Activated CD4-positive, alpha-beta memory T cell treated with anti-CD3 and anti-CD28 coated beads, Interleukin-2, amount 10 ng/mL, durations not matched to agents 7 days and 5 days (primary cell): Measurements from ENCODE around the gene PRKG1. TPM values are rescaled to one million over a fixed set of nuclear protein-coding genes. Genes with fewer than 3 reads are reported as not detected.

Source experiments
- CTCF ChIA-PET: fragments of 350-600 bp; sonication (Branson Sonifier 250); formaldehyde crosslinking; loops from one replicate; lab custom pipeline; 2021; ENCODE audit warnings: antibody characterized with exemption, inconsistent platforms; lab: Charles Lee
- POLR2A ChIA-PET: fragments of 350-600 bp; sonication (Branson Sonifier 250); formaldehyde crosslinking; loops from one replicate; lab custom pipeline; 2021; ENCODE audit warnings: antibody characterized with exemption; lab: Charles Lee
- DNase-seq: peaks from one replicate; pipeline ENCODE4 v3.0.0-alpha.2; 2020
- H3K27ac Mint-ChIP-seq: one replicate; pipeline ENCODE4 v1.8.0; 2021; ENCODE audit warnings: mild to moderate bottlenecking, mixed read lengths
- H3K27me3 Mint-ChIP-seq: one replicate; pipeline ENCODE4 v1.8.0; 2021; ENCODE audit warnings: mixed read lengths
- H3K36me3 Mint-ChIP-seq: one replicate; pipeline ENCODE4 v1.8.0; 2021; ENCODE audit warnings: low read depth, mixed read lengths
- H3K4me1 Mint-ChIP-seq: one replicate; pipeline ENCODE4 v1.8.0; 2021; ENCODE audit warnings: mixed read lengths
- H3K4me3 Mint-ChIP-seq: one replicate; pipeline ENCODE4 v1.8.0; 2021; ENCODE audit warnings: mild to moderate bottlenecking, mixed read lengths
- H3K9me3 Mint-ChIP-seq: one replicate; pipeline ENCODE4 v1.8.0; 2021; ENCODE audit warnings: mixed read lengths
- total RNA-seq, 2 experiments: library from RNA; stranded (reverse); gene quantifications; one replicate each; pipeline ENCODE4 v1.2.3, GENCODE V29; 2021

PRKG1 gene
- total RNA-seq, 2 experiments from 2014 or later: not detected

DNA sequence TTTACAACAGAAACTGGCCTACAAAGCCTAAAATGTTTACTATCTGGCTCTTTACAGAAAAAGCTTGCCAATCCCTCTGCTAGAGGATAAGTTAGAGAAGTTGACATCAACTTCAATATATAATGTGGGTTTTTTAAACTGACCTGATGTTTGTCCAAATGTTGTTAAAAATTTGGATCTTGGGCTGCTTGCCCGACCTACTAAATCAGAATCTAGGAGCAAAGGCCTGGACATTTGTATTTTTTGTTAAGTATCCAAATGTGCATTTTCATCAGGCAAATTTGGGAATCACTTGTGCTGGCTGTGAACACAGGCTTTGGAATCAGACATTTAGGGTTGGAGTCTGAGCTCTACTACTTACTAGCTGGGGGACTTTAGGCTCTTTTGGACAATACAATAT is 877.8 kb downstream of the PRKG1 start:
- Mint-ChIP-seq H3K9me3 (no peaks in the 10 kb centered on the region), H3K4me3 (no peak overlapping the region), H3K36me3 (no peaks in the 10 kb centered on the region), H3K27me3 (peaks cover 5% of the 10 kb centered on the region), H3K27ac (no peak overlapping the region), H3K4me1 (no peaks in the 10 kb centered on the region)
- DNase-seq: no peak
- CTCF ChIA-PET: no interaction called here
- POLR2A ChIA-PET: no interaction called here

DNA sequence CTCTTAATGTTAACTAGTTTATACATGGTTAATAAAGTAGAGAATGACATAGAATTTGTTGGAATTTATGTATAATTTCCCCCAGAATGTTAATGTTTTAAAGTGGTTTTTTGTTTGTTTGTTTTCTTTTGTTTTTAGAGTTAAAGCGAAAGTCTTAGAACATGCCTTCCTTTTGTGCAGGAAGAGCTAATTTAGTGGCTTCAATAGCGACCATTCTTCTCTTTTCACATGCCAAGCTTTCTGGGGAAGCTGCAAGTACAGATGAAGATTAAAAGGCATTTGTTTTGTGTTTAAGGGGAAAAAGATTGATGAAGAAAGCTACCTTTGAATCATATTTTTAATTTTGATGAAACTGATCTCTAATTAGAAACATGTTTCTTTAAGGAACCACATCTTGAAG is 881.4 kb downstream of the PRKG1 start:
- Mint-ChIP-seq H3K4me1 (no peaks in the 10 kb centered on the region), H3K27ac (no peak overlapping the region), H3K27me3 (peaks cover 11% of the 10 kb centered on the region), H3K4me3 (no peak overlapping the region), H3K9me3 (no peaks in the 10 kb centered on the region), H3K36me3 (no peaks in the 10 kb centered on the region)
- POLR2A ChIA-PET: no interaction called here
- CTCF ChIA-PET: no interaction called here
- no peak for DNase-seq

DNA sequence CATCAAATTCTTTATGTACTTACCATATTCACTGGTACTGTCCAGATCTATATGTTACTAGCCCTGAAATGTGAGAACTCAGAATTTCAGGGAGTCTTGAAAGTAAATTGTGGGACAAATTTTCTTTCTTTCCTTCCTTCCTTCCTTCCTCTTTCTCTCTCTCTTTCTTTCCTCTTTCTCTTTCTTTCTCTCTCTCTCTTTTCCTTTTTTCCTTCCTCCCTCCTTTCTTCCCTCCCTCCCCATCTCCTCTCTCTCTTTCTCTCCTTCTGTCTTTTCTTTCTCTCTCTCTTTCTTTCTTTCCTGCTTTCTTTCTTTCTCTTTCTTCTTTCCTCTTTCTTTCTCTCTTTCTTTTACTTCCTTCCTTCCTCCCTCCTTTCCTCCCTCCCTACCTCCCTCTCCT is 882.5 kb downstream of the PRKG1 start:
- DNase-seq: no peak
- CTCF ChIA-PET: no interaction called here
- H3K4me3 Mint-ChIP-seq: no peak overlapping the region
- H3K27ac Mint-ChIP-seq: no peak overlapping the region
- POLR2A ChIA-PET: no interaction called here
- no peaks in the 10 kb centered on the region for H3K4me1 Mint-ChIP-seq
- H3K36me3 Mint-ChIP-seq: no peaks in the 10 kb centered on the region
- no peaks in the 10 kb centered on the region for H3K9me3 Mint-ChIP-seq
- H3K27me3 Mint-ChIP-seq: peaks cover 11% of the 10 kb centered on the region

DNA sequence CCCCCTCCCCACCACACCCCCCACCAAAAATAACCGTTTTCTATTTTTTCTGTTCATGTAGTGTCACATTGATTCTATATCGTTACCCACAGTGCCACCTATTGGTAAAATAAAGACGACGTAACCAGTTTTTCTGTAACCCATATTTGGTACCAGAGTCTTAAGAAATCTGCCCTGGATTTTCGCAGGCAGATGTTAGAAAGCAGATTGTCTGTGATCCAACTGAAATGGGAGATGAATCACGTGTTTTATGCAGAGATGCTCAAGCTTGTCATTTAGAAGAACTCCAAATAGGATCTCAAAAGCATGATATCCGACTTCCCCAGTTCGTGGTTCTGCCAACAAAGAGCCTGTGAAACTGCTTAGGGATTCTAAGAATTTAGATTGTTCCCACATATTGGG is 886.2 kb downstream of the PRKG1 start:
- no peaks in the 10 kb centered on the region for H3K9me3 Mint-ChIP-seq
- ChIA-PET CTCF (interaction anchor here (0.8 to 5.4 kb wide), 5 partner anchors 10 to 682 kb away, joined by 4 to 30 read pairs (median 4); no protein-coding TSS in a partner anchor), POLR2A (no interaction called here)
- no peaks in the 10 kb centered on the region for H3K4me1 Mint-ChIP-seq
- no peak overlapping the region for H3K4me3 Mint-ChIP-seq
- peaks cover 13% of the 10 kb centered on the region for H3K27me3 Mint-ChIP-seq
- H3K36me3 Mint-ChIP-seq: no peaks in the 10 kb centered on the region
- DNase-seq: no peak
- H3K27ac Mint-ChIP-seq: no peak overlapping the region

DNA sequence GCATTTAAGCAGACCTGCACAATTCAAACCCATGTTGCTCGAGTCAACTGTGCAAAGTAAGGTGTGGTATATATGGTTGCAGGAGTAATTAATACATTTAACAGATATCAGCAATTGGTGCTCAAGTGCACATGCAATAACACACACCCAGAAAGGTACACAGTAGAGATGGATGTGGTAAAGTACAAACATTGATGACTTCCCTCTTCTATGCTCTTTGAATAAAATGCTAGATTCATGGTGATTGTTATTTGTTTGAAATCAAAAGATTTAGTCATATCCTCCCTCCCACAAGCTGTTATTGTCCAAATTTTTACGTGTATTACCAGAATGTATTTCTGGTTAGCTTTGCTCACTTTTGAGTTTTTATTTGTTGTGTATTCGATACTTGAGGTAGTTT is 887.1 kb downstream of the PRKG1 start:
- Mint-ChIP-seq H3K27me3 (peaks cover 13% of the 10 kb centered on the region), H3K9me3 (no peaks in the 10 kb centered on the region), H3K36me3 (no peaks in the 10 kb centered on the region), H3K4me1 (no peaks in the 10 kb centered on the region), H3K27ac (no peak overlapping the region), H3K4me3 (no peak overlapping the region)
- no peak for DNase-seq
- CTCF ChIA-PET: interaction anchor here (1.3 to 5.4 kb wide), 2 partner anchors 151 to 573 kb away, joined by 4 to 30 read pairs; no protein-coding TSS in a partner anchor
- POLR2A ChIA-PET: no interaction called here

DNA sequence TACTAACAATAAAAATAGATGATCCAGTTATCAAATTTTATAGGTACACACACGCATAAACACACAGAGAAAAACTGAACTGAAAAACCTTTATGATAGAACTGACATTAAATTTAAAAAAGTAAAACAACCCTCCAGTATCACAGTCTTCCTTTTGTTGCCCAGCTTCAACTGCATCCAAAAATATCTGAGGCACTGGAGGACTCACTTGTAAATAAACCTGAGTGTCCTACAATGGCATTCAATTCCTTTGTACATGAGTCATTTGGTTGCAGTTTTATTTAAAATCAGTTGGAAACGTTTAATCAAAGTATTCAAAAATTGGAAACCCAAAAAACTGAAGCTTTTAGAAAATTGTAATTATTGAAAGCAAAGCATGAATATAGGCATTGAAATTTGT is 890.3 kb downstream of the PRKG1 start:
- Mint-ChIP-seq H3K4me3 (no peak overlapping the region), H3K27me3 (peaks cover 6% of the 10 kb centered on the region), H3K27ac (no peak overlapping the region), H3K36me3 (no peaks in the 10 kb centered on the region), H3K4me1 (no peaks in the 10 kb centered on the region), H3K9me3 (no peaks in the 10 kb centered on the region)
- CTCF ChIA-PET: no interaction called here
- no peak for DNase-seq
- POLR2A ChIA-PET: no interaction called here

DNA sequence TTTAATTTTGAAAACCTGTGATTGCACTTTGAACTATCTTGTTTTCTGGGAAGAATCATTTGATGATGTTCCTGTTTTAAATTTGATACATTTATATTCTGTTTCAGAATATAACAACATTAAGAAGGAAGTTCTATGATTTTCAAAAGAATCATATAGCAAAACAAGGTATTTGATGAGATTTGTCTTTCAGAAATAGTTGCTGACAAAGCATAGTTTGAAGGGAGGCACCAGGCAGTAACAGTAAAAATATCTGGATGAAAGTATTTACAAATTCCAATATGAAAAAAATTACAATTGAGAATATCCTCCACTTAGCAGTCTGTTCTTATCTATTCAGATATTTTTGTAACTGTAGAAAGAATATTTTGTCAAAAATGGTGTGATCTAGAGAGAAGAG is 891.2 kb downstream of the PRKG1 start:
- Mint-ChIP-seq H3K36me3 (no peaks in the 10 kb centered on the region), H3K27me3 (peaks cover 6% of the 10 kb centered on the region), H3K9me3 (no peaks in the 10 kb centered on the region), H3K27ac (no peak overlapping the region), H3K4me1 (no peaks in the 10 kb centered on the region), H3K4me3 (no peak overlapping the region)
- ChIA-PET POLR2A (no interaction called here), CTCF (no interaction called here)
- DNase-seq: no peak

DNA sequence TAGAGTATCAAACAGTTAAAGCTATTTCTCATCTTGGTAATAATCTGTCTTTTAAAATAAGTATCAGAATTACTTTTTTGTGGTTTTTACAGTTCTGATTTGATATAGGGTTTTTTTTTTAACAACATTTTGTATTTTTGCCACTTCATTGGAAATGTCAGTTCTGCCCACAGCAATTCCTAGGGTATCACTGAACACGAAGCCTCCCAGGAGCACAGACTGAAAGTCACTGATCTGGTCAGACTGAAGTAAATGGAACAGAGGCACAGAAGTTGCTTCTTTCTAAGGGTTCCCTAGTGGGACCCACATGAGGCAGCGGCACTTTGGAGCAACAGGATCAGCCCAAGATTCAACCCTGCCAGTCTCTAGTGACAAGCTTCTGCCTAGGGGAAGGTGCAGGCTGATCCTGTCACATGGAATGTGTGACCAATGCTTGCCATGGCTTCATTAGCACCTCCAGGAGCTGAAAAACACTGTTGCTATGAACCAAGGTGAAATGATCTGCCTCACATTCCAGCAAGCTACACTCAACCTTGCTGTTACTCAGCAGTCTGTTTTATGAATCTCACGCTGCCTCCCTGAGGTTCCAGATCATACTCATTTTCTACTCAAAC is 898.6 kb downstream of the PRKG1 start:
- H3K27me3 Mint-ChIP-seq: no peaks in the 10 kb centered on the region
- no peaks in the 10 kb centered on the region for H3K36me3 Mint-ChIP-seq
- H3K4me3 Mint-ChIP-seq: no peak overlapping the region
- ChIA-PET POLR2A (no interaction called here), CTCF (no interaction called here)
- no peak for DNase-seq
- no peak overlapping the region for H3K27ac Mint-ChIP-seq
- no peaks in the 10 kb centered on the region for H3K4me1 Mint-ChIP-seq
- H3K9me3 Mint-ChIP-seq: no peaks in the 10 kb centered on the region

DNA sequence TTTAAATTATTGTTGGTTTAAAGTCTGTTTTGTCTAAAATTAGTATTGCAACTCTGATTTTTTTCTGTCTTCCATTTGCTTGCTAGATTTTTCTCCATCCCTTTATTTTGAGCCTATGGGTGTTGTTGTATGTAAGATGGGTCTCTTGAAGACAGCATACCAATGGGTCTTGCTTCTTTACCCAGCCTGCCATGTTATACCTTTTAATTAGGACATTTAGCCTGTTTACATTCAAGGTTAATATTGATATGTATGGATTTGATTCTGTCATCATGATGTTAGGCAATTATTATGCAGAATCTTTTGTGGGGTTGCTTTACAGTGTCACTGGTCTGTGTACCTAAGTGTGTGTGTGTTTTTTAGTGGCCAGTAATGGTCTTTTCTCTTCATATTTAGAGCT is 906.5 kb downstream of the PRKG1 start:
- Mint-ChIP-seq H3K4me1 (no peaks in the 10 kb centered on the region), H3K9me3 (no peaks in the 10 kb centered on the region), H3K4me3 (no peak overlapping the region), H3K36me3 (no peaks in the 10 kb centered on the region), H3K27ac (no peak overlapping the region), H3K27me3 (no peaks in the 10 kb centered on the region)
- CTCF ChIA-PET: no interaction called here
- no peak for DNase-seq
- POLR2A ChIA-PET: no interaction called here

DNA sequence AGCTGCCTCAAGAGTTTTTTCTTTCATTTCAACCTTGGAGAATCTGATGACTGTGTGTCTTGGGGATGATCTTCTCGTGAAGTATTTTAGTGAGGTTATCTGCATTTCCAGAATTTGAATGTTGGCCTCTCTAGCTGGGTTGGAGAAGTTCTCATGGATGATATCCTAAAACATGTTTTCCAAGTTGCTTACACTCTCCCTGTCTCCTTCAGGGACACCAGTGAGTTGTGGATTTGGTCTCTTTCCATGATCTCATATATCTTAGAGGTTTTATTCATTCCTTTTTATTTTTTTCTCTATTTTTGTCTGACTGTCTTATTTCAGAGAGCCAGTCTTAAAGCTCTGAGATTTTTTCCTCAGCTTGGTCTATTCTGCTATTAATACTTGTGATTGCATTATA is 907.4 kb downstream of the PRKG1 start:
- Mint-ChIP-seq H3K27me3 (no peaks in the 10 kb centered on the region), H3K4me3 (no peak overlapping the region), H3K36me3 (no peaks in the 10 kb centered on the region), H3K9me3 (no peaks in the 10 kb centered on the region), H3K4me1 (no peaks in the 10 kb centered on the region), H3K27ac (no peak overlapping the region)
- ChIA-PET CTCF (no interaction called here), POLR2A (no interaction called here)
- DNase-seq: no peak

DNA sequence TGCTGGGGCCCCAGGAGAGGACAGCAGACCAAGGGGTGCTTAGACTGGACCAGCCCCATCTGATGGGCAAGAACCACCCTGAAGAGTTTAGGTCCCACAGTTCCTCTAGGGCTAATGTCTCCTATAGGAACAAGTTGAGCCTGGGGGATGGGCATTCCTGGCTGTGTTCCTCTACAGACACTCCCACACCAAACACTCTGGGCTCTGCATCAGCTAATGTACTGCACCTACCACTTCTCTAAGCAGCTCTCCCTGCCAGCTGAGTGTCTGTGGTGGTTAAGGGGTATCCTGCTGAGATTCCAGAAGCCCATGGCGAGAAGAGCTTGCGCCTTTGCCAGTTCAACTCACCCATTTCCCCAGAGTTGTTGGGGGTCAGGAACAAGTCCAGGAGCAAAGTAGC is 909.2 kb downstream of the PRKG1 start:
- ChIA-PET POLR2A (no interaction called here), CTCF (no interaction called here)
- Mint-ChIP-seq H3K9me3 (no peaks in the 10 kb centered on the region), H3K36me3 (no peaks in the 10 kb centered on the region), H3K27me3 (no peaks in the 10 kb centered on the region), H3K4me1 (no peaks in the 10 kb centered on the region), H3K4me3 (no peak overlapping the region), H3K27ac (no peak overlapping the region)
- no peak for DNase-seq

DNA sequence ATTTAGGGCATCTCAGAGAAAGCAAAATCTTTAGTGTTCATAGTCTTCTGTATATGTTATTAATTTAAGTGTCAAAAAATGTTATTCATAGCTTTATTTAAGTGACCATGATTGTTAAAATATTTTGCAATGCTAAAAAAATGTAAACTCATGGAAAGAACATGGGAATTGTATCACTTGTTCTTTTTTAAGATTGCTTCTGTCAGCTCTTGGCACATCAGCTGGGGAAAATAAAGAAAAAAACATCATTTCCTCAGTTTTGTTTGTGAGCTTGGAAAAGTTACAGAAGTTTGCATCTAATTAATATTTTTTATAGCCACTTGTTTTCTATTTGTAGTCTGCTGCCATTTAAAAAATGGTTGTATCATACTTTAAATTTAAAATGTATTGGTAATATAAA is 911.0 kb downstream of the PRKG1 start:
- ChIA-PET CTCF (no interaction called here), POLR2A (no interaction called here)
- Mint-ChIP-seq H3K27ac (no peak overlapping the region), H3K9me3 (no peaks in the 10 kb centered on the region), H3K27me3 (no peaks in the 10 kb centered on the region), H3K4me3 (no peak overlapping the region), H3K36me3 (no peaks in the 10 kb centered on the region), H3K4me1 (no peaks in the 10 kb centered on the region)
- DNase-seq: no peak

DNA sequence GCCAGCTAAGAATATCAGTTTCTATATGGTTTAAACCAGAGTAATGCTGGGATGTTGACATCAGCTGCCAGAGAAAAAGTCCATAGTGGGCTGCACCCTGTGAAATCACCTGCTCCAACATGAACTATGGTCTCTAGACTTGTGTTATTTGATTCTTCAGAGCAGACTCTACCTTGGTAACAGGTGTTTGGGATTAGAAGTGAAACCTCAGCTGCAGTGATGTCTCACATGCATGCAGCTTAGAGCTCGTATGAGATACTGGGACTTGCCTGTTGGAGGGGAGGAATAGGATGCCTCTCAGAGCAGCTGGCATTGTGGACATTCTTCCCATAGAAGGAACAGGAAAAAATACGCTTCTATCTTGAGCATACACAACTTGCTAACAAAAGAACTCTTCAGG is 912.2 kb downstream of the PRKG1 start:
- H3K36me3 Mint-ChIP-seq: no peaks in the 10 kb centered on the region
- no peaks in the 10 kb centered on the region for H3K27me3 Mint-ChIP-seq
- DNase-seq: no peak
- H3K4me1 Mint-ChIP-seq: no peaks in the 10 kb centered on the region
- H3K4me3 Mint-ChIP-seq: no peak overlapping the region
- H3K27ac Mint-ChIP-seq: no peak overlapping the region
- CTCF ChIA-PET: no interaction called here
- POLR2A ChIA-PET: no interaction called here
- H3K9me3 Mint-ChIP-seq: no peaks in the 10 kb centered on the region

DNA sequence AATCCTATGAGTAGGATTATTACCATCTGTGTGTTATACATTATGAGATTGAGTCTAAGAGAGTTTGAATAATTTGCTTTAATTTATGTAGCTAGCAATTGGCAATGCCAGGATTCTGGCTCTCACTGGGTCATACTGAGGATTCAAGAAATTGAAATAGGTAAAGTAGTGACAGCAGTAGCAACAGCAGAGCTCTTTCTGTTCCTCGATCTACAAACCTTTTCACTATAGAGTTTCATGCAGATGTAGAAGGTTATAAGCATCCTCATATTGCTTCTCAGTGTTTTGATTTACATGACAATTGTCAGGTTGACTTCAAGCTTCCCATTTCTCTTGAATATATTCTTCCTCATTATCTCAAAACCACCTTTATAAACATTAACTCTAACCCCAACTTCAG is 919.2 kb downstream of the PRKG1 start:
- no peak overlapping the region for H3K27ac Mint-ChIP-seq
- no peaks in the 10 kb centered on the region for H3K9me3 Mint-ChIP-seq
- H3K36me3 Mint-ChIP-seq: no peaks in the 10 kb centered on the region
- CTCF ChIA-PET: no interaction called here
- H3K27me3 Mint-ChIP-seq: no peaks in the 10 kb centered on the region
- no peak overlapping the region for H3K4me3 Mint-ChIP-seq
- DNase-seq: no peak
- POLR2A ChIA-PET: no interaction called here
- H3K4me1 Mint-ChIP-seq: no peaks in the 10 kb centered on the region
